Liver (tissue), 3 donors: ENCODE results near the gene MOB1B.

ENCODE experiments used
- ATF3 ChIP-seq: IDR thresholded peaks from 2 replicates; pipeline ENCODE4 v1.6.1; 2016; ENCODE audit warnings: antibody characterized with exemption
- CTCF ChIP-seq: fragments of 150-350 bp; IDR thresholded peaks from 2 replicates; pipeline ENCODE4 v1.5.1; 2017; ENCODE audit warnings: improper control_type of control experiment, low read depth, low read length; ENCODE audit not compliant: missing input control
- FOXA1 ChIP-seq: IDR thresholded peaks from 2 replicates; pipeline ENCODE4 v1.6.1; 2016; ENCODE audit warnings: antibody characterized with exemption
- GABPA ChIP-seq, 2 donors: IDR thresholded peaks in 1 of 2; conservative IDR thresholded peaks in 1 of 2; 2 replicates each; pipeline ENCODE4 v1.6.1; 2016; ENCODE audit warnings: antibody characterized with exemption in 2 of 2, mild to moderate bottlenecking in 1 of 2, moderate library complexity in 1 of 2
- MAX ChIP-seq: IDR thresholded peaks from 2 replicates; pipeline ENCODE4 v1.6.1; 2016; ENCODE audit warnings: antibody characterized with exemption
- donor health status: healthy.
- donor health status: healthy.

GRCh38 chr4:70979445-70980008 is 77.4 kb downstream of the MOB1B start:
- TF ChIP-seq CTCF (no peak), GABPA (IDR thresholded peaks at IDR 0.05 in 1 of 2, conservative IDR thresholded peaks at IDR 0.05 in 1 of 2) (no peak), MAX (no peak), FOXA1 (no peak), ATF3 (no peak)
